Measurements from ENCODE around the gene KIR2DL3.
"Not testable (repeated sequence)": the region's sequence is repeated elsewhere in the genome, so short reads cannot be mapped to it uniquely, and the experiment has no call there.

The KIR2DL3 gene

DNA sequence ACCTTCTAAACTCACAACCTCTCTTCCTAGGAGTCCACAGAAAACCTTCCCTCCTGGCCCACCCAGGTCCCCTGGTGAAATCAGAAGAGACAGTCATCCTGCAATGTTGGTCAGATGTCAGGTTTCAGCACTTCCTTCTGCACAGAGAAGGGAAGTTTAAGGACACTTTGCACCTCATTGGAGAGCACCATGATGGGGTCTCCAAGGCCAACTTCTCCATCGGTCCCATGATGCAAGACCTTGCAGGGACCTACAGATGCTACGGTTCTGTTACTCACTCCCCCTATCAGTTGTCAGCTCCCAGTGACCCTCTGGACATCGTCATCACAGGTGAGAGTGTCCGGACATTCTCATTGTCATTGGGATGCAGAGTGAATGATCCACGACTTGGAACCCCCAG lies 3.6 kb downstream of the KIR2DL3 start:
- DNase-seq (ENCODE audit: low read depth in 2 of 2), result not testable (repeated sequence)

- not testable (repeated sequence) for DNase-seq (ENCODE audit: low read depth in 2 of 2)
These were observed 5.8 kb downstream of the KIR2DL3 start for GRCh38 chr19:54744080-54744479.

DNA sequence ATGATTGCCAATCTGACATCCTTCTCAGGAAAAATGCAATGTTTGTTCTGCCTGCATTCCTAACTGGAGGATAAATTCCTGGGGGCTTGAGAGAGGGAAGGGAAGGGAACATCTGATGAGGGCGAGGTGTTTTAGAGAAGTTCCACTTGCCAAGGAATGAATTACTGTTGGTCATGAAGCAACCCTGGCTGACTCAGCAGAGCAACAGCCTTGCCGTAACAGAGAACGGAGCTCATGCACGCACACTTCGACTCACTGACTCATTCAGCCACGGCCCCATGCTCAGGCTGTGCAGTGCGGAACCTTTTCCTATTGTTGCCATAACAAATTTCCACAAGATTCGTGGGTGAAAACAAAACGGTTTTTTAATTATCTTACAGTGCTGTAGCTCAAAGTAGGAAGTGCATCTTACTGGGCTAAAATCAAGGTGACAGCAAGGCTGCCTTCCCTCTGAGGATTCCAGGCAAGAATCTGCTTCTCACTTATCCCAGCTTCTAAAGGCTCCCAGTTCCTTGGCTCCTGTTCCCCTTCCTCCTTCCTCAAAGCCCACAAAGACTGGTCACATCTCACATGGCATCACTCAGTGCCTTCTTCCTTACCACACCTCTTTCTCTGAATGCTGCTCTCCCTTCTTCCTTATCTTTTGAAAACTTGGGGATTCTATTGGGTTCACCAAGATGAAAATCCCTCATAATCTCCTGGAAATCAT lies 9.5 kb downstream of the KIR2DL3 start:
- DNase-seq (ENCODE audit: low read depth in 2 of 2), result not testable (repeated sequence)

DNA sequence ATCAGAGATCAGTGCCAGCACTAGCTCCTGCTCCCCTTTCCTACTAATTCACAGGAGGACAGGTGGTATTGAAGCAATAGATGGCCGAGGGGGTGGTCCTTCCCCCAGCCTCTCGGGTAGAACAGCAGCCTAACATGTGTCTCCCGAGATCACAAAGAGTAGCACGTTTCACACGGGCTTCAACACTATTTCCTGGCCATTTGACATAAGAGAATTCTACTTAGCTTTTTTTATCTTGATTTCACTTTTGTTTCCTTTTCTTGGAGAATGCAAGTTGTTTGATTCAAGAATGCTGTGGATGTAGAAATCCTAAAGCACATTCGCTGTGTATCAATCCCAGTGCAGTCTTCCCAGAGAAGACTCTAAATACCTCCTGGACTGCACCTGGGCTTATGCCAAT lies 12.0 kb downstream of the KIR2DL3 start:
- DNase-seq (ENCODE audit: low read depth in 2 of 2), result not testable (repeated sequence)

- not testable (repeated sequence) for DNase-seq (ENCODE audit: low read depth in 2 of 2)
These were observed 18.1 kb downstream of the KIR2DL3 start for GRCh38 chr19:54756204-54757110.

GRCh38 chr19:54758577-54758976 lies 20.3 kb downstream of the KIR2DL3 start:
- not testable (repeated sequence) for DNase-seq (ENCODE audit: low read depth in 2 of 2)

DNA sequence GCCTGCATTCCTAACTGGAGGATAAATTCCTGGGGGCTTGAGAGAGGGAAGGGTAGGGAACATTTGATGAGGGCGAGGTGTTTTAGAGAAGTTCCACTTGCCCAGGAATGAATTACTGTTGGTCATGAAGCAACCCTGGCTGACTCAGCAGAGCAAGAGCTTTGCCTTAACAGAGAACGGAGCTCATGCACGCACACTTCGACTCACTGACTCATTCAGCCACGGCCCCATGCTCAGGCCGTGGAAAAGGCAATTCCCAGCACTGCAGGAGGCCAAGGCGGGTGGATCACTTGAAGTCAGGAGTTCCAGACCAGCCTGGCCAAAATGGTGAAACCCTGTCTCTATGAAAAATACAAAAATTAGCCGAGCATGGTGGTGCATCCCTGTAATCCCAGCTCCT lies 25.9 kb downstream of the KIR2DL3 start:
- DNase-seq (ENCODE audit: low read depth in 2 of 2), result not testable (repeated sequence)

DNA sequence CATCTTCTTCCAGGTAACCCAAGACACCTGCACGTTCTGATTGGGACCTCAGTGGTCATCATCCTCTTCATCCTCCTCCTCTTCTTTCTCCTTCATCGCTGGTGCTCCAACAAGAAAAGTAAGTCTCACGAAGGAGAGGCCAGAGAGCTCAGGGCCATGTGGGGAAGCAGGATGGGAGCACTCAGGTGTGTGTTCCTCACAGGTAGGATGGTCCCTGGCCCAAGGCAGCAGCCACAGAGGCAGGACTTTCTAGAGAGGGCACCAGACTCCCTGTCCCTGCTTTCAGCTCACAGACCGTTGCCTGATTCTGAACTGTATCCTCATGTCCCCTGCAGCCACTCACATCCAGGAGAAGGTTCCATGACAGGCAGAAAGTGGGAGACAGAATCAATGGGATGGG lies 28.2 kb downstream of the KIR2DL3 start:
- not testable (repeated sequence) for DNase-seq (ENCODE audit: low read depth in 2 of 2)

- not testable (repeated sequence) for DNase-seq (ENCODE audit: low read depth in 2 of 2)
These were observed 31.3 kb downstream of the KIR2DL3 start, which contains the start of gene KIR2DL1 for GRCh38 chr19:54769646-54770045. TSS of gene KIR2DL1 (plus strand) at chr19:54769793. CDS start at chr19:54769851, 58 bp downstream.

GRCh38 chr19:54770511-54770910 lies 32.2 kb downstream of the KIR2DL3 start:
- DNase-seq (ENCODE audit: low read depth in 2 of 2), result not testable (repeated sequence)

- DNase-seq (ENCODE audit: low read depth in 2 of 2), result not testable (repeated sequence)
These were observed 33.0 kb downstream of the KIR2DL3 start for GRCh38 chr19:54771018-54771960.

- not testable (repeated sequence) for DNase-seq (ENCODE audit: low read depth in 2 of 2)
These were observed 34.4 kb downstream of the KIR2DL3 start for GRCh38 chr19:54772666-54773065.

DNA sequence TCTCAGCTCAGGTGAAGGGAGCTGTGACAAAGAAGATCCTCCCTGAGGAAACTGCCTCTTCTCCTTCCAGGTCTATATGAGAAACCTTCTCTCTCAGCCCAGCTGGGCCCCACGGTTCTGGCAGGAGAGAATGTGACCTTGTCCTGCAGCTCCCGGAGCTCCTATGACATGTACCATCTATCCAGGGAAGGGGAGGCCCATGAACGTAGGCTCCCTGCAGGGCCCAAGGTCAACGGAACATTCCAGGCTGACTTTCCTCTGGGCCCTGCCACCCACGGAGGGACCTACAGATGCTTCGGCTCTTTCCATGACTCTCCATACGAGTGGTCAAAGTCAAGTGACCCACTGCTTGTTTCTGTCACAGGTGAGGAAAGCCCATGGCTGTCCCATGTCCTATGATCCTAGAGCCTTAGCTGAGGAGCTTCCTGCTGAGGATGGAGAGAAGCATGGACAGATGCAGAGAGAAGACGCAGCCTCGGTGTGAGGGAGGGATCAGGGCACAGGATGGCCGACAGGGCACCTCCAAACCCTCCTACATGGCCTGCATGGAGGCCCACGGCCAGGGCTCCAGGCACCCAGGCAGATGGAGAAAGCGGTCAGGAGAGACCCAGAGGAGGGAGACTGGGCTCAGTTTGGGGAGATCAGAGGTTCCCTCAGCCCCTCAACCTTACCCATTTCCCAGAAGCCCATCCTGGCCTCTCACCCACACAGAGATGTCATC lies 36.9 kb downstream of the KIR2DL3 start:
- not testable (repeated sequence) for DNase-seq (ENCODE audit: low read depth in 2 of 2)

- not testable (repeated sequence) for DNase-seq (ENCODE audit: low read depth in 2 of 2)
These were observed 37.5 kb downstream of the KIR2DL3 start for GRCh38 chr19:54775830-54776229.

DNA sequence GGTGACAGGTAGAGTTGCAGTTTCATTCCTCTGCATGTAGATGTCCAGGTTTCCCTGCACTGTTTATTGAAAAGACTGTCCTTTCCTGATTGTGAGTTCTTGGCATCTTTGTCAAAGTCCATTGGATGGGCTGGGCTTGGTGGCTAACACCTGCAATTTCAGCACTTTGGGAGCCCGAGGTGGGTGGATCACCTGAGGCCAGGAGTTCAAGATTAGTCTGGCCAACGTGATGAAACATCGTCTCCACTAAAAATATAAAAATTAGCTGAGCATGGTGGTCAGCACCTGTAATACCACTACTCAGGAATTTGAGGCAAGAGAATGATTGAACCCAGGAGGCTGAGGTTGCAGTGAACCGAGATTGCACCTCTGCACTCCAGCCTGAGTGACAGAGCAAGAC lies 39.5 kb downstream of the KIR2DL3 start:
- not testable (repeated sequence) for DNase-seq (ENCODE audit: low read depth in 2 of 2)

DNA sequence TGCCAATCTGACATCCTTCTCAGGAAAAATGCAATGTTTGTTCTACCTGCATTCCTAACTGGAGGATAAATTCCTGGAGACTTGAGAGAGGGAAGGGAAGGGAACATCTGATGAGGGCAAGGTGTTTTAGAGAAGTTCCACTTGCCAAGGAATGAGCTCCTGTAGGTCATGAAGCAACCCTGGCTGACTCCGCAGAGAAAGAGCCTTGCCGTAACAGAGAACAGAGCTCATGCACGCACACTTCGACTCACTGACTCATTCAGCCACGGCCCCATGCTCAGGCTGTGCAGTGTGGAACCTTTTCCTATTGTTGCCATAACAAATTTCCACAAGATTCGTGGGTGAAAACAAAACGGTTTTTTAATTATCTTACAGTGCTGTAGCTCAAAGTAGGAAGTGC lies 40.6 kb downstream of the KIR2DL3 start:
- not testable (repeated sequence) for DNase-seq (ENCODE audit: low read depth in 2 of 2)

DNA sequence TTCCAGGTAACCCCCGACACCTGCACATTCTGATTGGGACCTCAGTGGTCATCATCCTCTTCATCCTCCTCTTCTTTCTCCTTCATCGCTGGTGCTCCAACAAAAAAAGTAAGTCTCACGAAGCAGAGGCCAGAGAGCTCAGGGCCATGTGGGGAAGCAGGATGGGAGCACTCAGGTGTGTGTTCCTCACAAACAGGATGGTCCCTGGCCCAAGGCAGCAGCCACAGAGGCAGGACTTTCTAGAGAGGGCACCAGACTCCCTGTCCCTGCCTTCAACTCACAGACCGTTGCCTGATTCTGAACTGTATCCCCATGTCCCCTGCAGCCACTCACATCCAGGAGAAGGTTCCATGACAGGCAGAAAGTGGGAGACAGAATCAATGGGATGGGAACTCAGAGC lies 44.6 kb downstream of the KIR2DL3 start:
- not testable (repeated sequence) for DNase-seq (ENCODE audit: low read depth in 2 of 2)

DNA sequence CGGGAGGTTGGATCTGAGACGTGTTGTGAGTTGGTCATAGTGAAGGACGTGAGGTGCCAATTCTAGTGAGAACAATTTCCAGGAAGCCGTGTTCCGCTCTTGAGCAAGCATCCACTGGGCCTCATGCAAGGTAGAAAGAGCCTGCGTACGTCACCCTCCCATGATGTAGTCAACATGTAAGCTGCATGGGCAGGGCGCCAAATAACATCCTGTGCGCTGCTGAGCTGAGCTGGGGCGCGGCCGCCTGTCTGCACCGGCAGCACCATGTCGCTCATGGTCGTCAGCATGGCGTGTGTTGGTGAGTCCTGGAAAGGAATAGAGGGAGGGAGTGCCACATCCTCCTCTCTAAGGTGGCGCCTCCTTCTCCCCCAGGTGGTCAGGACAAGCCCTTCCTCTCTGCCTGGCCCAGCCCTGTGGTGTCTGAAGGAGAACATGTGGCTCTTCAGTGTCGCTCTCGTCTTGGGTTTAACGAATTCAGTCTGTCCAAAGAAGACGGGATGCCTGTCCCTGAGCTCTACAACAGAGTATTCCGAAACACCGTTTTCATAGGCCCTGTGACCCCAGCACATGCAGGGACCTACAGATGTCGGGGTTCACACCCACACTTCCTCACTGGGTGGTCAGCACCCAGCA lies 47.9 kb downstream of the KIR2DL3 start:
- not testable (repeated sequence) for DNase-seq (ENCODE audit: low read depth in 2 of 2)

GRCh38 chr19:54788154-54788553 lies 49.8 kb downstream of the KIR2DL3 start:
- DNase-seq (ENCODE audit: low read depth in 2 of 2), result not testable (repeated sequence)

DNA sequence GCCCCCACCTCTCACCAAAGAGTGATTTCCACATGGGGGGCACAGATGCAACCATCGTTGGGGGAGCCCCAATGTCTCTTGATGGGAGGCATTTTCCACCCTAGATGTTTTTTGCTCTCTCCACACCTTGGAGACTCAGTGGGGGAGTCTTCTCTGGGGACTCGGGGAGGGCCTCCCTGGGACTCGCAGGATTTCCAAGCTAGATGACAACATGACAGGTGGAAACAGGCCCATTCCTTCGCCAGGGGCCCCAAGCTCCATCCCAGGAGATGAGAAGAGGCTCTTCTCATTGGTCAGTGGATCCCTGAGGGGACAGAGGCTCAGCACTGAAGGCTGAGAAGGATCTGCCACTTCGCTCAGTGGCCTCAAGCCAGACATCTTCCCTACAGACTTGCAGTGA lies 52.4 kb downstream of the KIR2DL3 start:
- no peak for DNase-seq (ENCODE audit: low read depth in 2 of 2)
